IMR-90 (cell line): ENCODE measurements around the gene ECHS1.

ENCODE experiments used
- BHLHE40 ChIP-seq: fragments of 150-350 bp; IDR thresholded peaks from 2 replicates; pipeline ENCODE4 v1.6.1; 2016; ENCODE audit warnings: mild to moderate bottlenecking, low read depth, low read length
- CEBPB ChIP-seq: IDR thresholded peaks from 2 replicates; pipeline ENCODE4 v1.6.1; 2012; ENCODE audit warnings: low read depth, low read length, improper control_type of control experiment
- MXI1 ChIP-seq: IDR thresholded peaks from 2 replicates; pipeline ENCODE4 v1.6.1; 2012; ENCODE audit warnings: low read depth, mild to moderate bottlenecking, low read length, moderate library complexity, borderline replicate concordance
- NFE2L2 ChIP-seq: fragments of 150-350 bp; IDR thresholded peaks from 2 replicates; pipeline ENCODE4 v1.6.1; 2016; ENCODE audit warnings: low read depth, mild to moderate bottlenecking, low read length
- POLR2A ChIP-seq: IDR thresholded peaks from 2 replicates; pipeline ENCODE4 v1.6.1; 2012; ENCODE audit warnings: mild to moderate bottlenecking, low read depth, low read length
- RAD21 ChIP-seq: IDR thresholded peaks from 2 replicates; pipeline ENCODE4 v1.6.1; 2012; ENCODE audit warnings: low read length, improper control_type of control experiment
- RFX5 ChIP-seq: IDR thresholded peaks from 2 replicates; pipeline ENCODE4 v1.8.0; 2012; ENCODE audit warnings: low read depth, mild to moderate bottlenecking, low read length, moderate library complexity
- SMC3 ChIP-seq: fragments of 150-350 bp; IDR thresholded peaks from 2 replicates; pipeline ENCODE4 v1.6.1; 2016; ENCODE audit warnings: low read depth, mild to moderate bottlenecking, antibody characterized with exemption, low read length, moderate library complexity
- TF ChIP-seq, protein P1 (sequence below): conservative IDR thresholded peaks from 2 replicates; pipeline ENCODE4 v1.5.1; 2012; ENCODE audit warnings: mild to moderate bottlenecking, low read depth, low read length, improper control_type of control experiment
- TF ChIP-seq, protein P2 (sequence below): fragments of 150-350 bp; IDR thresholded peaks from 2 replicates; pipeline ENCODE4 v1.6.1; 2017; ENCODE audit warnings: mild to moderate bottlenecking, antibody characterized with exemption, low read length, low read depth
- TF ChIP-seq, protein P3 (sequence below): fragments of 150-350 bp; IDR thresholded peaks from 2 replicates; pipeline ENCODE4 v1.6.1; 2016; ENCODE audit warnings: low read depth, mild to moderate bottlenecking, low read length, moderate library complexity, borderline replicate concordance

GRCh38 chr10:133329491-133330202 is 43.5 kb downstream of the ECHS1 start:
- TF ChIP-seq RAD21 (peak; percentile 81), POLR2A (no peak), BHLHE40 (0 out of 2 replicates have a peak, but pooled peaks have one; percentile 10), NFE2L2 (no peak), SMC3 (peak; percentile 71), CEBPB (no peak), MXI1 (no peak), RFX5 (no peak)
- TF ChIP-seq, protein P1, sequence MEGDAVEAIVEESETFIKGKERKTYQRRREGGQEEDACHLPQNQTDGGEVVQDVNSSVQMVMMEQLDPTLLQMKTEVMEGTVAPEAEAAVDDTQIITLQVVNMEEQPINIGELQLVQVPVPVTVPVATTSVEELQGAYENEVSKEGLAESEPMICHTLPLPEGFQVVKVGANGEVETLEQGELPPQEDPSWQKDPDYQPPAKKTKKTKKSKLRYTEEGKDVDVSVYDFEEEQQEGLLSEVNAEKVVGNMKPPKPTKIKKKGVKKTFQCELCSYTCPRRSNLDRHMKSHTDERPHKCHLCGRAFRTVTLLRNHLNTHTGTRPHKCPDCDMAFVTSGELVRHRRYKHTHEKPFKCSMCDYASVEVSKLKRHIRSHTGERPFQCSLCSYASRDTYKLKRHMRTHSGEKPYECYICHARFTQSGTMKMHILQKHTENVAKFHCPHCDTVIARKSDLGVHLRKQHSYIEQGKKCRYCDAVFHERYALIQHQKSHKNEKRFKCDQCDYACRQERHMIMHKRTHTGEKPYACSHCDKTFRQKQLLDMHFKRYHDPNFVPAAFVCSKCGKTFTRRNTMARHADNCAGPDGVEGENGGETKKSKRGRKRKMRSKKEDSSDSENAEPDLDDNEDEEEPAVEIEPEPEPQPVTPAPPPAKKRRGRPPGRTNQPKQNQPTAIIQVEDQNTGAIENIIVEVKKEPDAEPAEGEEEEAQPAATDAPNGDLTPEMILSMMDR: peak; percentile 96
- TF ChIP-seq, protein P2, sequence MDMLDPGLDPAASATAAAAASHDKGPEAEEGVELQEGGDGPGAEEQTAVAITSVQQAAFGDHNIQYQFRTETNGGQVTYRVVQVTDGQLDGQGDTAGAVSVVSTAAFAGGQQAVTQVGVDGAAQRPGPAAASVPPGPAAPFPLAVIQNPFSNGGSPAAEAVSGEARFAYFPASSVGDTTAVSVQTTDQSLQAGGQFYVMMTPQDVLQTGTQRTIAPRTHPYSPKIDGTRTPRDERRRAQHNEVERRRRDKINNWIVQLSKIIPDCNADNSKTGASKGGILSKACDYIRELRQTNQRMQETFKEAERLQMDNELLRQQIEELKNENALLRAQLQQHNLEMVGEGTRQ: no peak
- TF ChIP-seq, protein P3, sequence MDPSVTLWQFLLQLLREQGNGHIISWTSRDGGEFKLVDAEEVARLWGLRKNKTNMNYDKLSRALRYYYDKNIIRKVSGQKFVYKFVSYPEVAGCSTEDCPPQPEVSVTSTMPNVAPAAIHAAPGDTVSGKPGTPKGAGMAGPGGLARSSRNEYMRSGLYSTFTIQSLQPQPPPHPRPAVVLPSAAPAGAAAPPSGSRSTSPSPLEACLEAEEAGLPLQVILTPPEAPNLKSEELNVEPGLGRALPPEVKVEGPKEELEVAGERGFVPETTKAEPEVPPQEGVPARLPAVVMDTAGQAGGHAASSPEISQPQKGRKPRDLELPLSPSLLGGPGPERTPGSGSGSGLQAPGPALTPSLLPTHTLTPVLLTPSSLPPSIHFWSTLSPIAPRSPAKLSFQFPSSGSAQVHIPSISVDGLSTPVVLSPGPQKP: no peak
